GM19023 (cell line): ENCODE measurements around the gene KBTBD8.

Experiments
- ATAC-seq: cut with Tn5 transposase; IDR thresholded peaks from one replicate; pipeline ENCODE4 v1.9.1; 2021; ENCODE audit warnings: mild to moderate bottlenecking, moderate library complexity; ENCODE audit not compliant: unreplicated experiment

Gene KBTBD8, protein sequence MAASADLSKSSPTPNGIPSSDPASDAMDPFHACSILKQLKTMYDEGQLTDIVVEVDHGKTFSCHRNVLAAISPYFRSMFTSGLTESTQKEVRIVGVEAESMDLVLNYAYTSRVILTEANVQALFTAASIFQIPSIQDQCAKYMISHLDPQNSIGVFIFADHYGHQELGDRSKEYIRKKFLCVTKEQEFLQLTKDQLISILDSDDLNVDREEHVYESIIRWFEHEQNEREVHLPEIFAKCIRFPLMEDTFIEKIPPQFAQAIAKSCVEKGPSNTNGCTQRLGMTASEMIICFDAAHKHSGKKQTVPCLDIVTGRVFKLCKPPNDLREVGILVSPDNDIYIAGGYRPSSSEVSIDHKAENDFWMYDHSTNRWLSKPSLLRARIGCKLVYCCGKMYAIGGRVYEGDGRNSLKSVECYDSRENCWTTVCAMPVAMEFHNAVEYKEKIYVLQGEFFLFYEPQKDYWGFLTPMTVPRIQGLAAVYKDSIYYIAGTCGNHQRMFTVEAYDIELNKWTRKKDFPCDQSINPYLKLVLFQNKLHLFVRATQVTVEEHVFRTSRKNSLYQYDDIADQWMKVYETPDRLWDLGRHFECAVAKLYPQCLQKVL

DNA sequence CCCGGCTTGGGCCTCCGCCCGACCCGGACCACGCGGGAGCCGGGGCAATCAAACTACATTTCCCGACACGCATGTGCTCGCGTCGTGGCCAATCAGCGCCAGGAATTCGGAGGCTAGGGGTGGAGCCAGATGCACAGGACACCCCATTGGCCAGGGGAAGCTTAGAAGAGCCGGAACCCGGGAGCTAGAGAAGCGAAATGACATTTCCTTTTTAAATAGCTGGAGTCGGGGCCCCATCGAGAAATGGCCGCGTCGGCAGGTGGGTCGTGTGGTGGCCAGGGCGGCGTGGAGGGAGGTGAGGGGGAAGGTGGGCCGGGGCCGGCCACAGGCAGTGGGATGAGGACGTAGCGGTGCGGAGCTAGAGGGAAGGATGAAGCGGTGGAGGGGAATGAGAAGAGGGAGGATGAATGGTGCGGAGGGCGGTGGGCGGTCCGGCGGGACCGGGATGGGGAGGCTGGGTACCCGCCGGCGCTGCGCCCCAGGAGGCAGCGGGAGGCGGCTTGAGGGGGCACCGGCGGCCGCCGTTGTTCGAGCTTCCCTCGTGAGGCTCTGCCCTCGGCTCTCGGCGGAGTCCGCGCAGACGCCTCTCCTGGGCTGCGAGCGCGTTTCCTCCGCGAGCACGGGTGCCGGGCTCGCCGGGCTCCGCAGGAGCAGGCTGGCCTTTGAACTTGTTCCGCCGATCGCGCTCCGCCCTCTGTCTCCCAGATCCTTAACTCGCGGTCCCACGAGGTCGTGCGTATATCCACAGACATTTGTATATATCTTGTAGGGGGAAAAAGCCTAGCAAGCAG lies at the start of gene KBTBD8:
TSS of gene KBTBD8 (plus strand) at position 195 of the 791 bp plus-strand sequence. CDS start at position 244, 49 bp downstream.
- peak; percentile 96 for ATAC-seq

DNA sequence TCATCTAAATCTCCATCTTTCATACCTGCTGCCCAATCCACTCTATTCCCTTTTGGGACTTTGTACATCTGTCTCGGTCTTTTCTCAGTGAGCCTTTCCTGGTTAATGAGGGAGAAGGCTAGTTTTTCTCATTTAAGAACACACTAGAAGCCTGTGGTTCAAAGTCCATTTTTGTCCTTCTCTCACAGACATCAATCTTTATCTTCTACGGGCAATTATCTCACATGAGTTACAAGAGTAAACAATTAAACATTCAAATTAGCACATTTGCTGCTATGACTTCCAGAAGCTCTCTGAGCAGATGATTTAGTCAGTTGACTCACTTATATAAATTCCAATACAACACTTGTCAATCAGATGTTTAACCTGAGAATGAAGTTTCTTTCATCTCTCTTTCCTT lies 49.3 kb upstream of the KBTBD8 start:
- no peak for ATAC-seq

DNA sequence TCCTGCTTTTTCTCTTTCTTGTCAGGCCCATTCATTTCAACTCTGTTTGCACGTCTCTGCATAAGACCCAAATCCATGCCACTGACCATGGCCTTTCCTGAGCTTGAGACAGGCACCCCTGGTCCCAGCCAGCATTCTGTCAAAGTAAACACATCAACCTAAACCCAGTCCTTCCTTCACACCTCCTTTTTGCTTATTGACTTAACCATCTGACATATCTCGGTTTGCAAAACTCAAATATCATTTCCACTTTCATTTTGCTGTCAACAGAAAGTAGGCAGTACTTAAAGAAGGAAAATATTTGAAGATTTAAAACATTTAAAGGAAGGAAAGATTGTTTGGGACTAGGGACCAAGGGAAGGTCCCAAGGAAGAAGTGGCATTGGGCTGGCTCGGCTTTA lies 48.2 kb upstream of the KBTBD8 start:
- no peak for ATAC-seq

DNA sequence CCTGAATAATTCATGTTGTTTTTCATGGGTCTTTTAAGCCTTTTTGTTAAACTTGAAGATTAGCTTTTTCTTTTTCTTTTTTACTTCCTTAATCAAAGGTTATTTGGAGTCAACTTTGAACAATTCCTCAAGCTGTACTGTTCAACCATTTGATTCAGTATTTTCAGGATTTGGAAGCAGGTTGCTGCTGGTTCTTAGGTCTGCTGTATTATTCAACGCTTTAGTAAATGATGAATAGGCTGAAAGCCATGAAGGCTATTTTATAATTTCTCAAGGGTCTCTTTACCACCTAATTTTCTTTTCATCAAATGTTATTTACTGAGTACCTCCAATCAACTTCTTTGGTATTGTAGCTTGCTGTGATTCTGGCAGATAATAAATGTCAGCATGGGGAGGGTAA lies 45.8 kb upstream of the KBTBD8 start:
- no peak for ATAC-seq

DNA sequence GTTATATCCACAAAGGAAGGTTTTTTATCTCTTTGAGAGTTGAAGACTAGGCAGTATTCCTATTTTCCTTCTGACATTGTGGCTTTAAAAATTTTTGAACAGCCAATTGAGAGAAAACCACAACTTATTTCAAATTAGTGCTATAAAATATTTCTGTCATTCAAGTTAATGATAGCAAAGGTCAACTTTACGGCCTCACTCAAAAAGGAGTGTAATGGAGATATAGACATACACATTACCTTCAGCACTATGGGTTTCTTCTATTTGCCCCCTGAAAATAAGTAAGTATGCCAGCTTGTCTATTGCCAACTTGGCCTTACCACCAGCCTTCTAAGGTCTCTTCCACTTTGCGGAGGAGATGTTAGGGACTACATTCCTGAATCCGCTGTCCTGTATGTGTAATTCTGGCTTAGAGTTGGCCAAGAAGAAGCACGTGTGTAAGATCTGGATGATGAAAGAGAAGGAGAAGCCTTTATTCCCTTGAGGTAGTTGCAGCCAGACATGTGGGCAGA lies 44.1 kb upstream of the KBTBD8 start:
- ATAC-seq = no peak

DNA sequence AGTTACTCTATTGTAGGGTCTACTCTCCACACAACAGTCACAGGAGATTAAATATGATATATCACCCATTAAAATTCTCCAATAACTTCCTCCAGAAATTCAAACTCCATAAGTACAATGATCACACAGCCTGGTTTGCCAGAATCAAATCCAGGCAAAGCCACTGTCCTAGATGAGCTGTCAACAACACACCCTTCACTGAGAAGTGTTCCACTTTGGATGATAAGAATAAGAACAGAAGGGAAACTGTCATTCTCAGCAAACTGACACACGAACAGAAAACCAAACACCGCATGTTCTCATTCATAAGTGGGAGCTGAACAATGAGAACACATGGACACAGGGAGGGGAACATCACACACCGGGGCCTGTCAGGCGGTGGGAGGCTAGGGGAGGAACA lies 41.4 kb upstream of the KBTBD8 start:
- ATAC-seq = no peak

DNA sequence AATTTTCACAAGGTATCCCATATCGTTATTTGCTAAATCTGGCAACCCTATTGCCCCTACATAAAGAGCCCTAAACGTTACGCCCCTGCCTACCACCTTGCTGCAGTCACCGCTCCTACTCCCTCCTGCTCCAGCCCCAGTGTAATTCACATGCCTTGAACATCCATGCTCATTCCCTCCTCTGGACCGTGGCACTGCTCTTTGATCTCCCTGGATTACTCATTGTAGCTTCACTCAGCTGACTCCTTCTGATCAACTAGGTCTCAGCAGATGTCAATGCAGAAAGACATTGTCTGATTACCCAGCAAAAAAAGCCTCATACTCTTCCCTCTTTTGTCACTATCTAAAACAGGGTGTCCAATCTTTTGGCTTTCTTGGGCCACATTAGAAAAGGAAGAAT lies 40.7 kb upstream of the KBTBD8 start:
- ATAC-seq = no peak

DNA sequence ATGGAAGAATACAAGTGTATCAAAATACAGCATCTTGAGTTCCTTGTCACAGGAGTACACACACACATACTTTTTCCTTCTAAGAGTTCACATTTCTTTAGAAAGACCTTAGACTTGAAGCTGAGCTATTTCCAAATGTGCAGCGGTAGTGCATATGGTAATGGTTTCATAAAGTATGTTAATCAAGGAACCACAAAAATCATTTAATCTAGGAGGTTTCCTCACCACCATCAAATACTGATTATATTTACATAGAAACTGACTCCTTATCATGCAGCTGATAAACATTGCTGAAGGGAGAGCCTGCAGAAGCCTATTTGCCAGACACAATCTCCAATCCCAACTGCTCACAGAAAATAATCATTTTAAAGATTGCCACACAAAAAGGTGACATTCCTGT lies 40.0 kb upstream of the KBTBD8 start:
- no peak for ATAC-seq

DNA sequence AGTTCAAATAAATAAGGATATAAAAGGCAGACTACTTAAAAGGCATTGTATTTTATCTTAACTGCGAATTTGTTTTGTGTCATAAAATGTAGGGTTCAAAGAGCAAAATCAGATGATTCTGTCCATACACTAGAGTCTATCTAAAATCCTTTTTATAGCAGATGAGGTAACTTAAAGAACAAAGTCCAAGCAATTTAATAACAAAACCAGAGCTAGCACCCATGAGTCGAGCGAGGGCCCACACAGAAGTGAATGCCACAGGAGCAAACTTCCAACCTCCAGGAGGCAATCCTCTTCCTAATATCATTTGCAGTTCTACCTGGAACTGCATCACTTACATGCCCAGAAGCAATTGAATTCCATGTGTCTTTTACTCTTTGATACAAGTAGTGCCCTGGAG lies 35.4 kb upstream of the KBTBD8 start:
- ATAC-seq = no peak

DNA sequence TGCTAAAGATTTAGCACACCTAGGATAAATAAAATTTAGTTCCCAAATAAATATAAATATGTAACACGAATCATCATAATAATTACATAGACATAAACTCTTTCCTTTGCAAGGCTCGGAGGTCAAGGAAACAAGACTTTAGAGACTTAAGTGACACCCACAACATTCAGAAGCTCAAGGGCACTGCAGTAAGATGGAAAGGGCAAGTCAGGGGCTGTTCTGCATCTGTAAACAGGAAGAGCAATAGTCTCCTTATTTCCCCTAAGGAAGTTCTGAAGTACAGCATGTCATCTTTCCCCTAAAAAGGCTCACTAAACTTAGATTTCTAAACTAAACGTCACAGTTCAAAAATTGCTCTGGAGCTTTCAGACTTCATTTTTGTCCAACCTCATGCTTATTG lies 26.9 kb upstream of the KBTBD8 start:
- ATAC-seq = no peak

DNA sequence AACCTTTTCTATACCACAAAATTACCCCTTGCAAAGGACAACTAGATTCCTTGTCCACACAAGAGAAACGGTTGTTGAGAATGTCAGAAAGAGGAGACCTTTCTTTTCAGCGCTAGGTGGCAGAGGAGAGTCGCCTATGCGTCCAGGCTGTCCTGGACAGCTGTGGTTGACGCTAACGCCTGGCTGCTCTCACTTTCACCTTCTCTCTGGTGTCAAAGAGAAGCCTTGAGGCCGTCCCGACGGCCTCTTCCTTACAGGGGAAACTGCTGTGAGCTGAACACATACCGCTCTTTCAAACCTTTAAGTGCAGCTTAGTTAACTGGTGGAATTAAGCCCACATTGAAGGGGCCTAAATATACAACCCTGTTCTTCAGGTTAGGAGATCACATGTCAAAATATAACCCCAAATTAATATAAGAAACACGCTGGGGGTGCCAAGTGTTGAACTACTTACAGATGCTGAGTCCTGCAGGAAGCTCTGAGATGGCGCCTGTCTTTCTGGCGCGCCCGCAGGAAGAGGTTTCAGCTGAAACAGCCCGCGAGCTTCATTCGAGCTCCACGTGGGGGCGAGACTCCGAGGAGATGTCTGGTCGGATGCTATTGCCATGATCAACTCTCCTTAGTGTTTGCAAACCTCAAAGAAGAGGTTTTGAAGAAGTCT lies 26.1 kb upstream of the KBTBD8 start:
- ATAC-seq = peak; percentile 100

DNA sequence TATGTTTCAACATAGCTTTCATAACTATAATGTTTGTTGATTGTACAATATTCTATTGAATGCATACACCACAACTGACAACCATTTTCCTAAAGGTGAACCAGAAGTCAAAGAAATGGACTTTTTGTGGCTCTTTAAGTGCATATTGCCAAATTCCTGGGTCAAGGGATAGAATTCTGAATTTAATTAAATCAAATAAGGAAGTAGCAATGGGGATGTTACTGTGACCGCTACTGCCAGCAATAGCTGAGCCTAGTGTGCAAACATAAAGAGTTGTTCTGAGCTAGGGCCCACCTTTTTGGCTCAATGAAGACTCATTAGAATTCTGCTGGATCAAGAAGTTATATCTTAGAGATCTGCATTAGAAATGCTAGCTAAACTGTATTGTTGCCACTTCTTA lies 17.3 kb upstream of the KBTBD8 start:
- no peak for ATAC-seq

DNA sequence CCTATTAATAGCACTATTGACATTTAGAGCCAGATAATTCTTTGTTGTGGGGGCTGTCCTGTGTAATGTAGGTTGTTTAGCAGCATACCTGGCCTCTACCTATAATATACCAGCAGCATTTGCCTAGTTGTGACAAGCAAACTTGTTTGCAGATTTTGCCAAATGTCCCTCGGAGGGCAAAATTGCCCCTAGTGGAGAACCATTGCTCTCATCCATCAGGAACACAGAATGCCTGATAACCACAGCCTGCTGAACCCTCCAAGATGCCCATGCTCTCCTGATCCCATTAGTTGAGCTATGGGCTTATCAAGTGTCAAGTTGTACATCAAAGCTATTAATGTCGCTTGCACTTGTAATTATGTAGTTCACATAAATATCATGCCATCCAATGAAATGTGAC lies 15.0 kb upstream of the KBTBD8 start:
- ATAC-seq = no peak

DNA sequence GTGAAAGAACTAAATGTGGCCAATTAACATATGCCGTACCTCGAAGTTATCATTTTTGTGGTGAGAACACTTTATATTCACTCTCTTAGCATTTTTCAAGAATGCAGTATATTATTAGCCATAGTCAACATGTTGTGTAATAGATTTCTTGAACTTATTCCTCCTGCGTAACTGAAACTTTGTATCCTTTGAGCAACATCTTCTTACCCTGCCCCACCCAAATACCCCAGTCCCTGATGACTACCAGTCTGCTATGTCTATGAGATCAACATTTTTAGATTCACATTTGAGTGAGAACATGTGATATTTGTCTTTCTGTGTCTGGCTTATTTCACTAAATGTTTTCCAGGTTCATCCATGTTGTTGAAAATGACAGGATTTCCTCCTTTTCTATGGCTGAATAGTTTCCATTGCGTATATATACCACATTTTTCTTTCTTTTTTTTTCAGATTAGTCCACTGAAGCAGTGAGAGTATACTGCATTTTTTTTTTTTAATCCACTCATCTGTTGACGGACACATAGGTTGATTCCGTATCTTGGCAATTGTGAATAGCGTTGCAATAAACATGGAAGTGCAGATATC lies 12.7 kb upstream of the KBTBD8 start:
- ATAC-seq = no peak

DNA sequence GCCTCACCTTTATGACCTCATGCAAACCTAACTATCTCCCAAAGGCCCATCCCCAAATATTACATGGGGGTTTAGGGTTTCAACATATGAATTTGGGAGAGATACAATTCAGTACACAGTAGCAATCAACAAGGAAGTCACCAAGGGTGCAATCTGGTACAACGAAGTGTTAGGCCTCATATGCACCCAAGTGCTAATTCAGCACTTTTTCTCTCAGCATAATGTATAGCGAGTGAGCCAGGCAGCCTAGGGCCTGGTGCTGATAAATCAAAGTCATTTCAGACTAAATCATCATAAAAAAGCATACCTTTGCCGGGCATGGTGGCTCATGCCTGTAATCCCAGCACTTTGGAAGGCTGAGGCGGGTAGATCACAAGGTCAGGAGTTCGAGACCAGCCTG lies 11.7 kb upstream of the KBTBD8 start:
- no peak for ATAC-seq

DNA sequence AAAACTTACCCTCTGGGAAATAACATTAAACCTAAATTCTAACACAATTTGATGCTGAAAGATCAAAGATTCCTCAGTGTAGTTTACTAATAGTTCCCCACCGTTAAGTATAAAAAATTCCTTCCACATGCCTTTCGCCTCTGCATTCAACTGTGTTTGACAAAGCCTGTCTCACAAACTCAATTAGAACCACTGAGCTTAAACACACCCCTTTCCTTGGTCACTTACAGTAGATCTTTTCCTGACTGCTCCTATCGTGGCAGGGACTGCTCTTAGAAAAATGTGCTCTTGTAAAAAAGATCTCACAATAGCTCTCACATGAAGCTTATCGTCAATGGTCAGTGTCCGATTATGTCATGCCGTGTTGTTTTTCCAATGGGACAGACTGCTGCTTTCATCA lies 8.9 kb upstream of the KBTBD8 start:
- ATAC-seq = no peak

DNA sequence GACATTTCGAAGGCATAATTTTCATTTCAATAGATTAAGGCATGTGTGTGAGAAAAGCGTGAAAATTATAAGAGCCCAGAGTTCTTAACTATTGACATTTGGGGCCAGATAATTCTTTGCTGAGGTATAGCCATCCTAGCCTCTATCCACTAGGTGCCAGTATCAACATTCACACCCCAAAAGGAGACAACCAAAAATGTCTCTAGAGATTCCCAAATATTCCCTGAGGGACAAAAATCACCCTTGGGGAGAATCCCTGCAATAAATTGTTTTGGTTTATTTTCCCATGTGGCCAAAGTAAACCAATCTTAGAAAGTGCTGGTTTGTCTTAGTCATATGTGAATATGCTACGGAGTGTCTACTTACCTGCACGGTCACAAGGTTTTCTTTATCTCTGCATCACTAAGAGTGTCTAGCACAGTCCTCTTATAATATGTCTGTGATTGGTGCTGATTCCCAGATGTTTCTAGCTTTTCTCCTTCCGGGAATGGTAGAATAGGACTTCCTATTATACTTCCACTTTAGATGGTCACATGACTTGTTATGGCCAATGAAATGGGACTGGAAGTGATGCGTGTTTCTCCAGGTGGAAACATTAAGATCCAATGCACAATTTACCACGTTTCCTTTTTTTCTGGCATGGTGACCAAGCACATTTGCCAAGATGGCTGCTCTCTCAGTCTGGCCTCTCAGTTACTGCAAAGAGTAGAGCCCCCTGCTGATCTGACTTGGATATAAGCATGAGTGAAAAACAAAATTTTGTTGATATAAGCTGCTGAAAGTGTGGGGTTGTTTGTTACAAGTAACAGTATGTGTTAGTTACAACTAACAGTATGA lies 8.0 kb upstream of the KBTBD8 start:
- peak; percentile 77 for ATAC-seq

DNA sequence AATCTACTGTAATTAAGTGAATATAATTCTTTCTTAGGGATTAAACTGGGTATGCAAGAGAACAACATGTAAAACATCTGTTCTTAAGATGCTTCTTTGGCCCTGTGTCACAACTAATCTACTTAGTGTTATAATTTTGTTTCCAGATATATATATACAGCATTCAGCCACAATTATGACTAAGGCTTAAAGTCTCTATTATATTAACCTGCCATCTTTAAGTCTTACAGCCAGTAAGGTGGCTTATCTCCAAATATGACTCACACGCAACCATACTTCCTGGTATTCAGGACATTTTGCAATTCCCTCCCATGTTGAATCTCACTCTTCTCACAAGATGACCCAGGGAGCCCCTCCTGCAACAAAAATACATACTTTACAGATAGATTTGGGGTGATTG lies 6.6 kb upstream of the KBTBD8 start:
- ATAC-seq = no peak

DNA sequence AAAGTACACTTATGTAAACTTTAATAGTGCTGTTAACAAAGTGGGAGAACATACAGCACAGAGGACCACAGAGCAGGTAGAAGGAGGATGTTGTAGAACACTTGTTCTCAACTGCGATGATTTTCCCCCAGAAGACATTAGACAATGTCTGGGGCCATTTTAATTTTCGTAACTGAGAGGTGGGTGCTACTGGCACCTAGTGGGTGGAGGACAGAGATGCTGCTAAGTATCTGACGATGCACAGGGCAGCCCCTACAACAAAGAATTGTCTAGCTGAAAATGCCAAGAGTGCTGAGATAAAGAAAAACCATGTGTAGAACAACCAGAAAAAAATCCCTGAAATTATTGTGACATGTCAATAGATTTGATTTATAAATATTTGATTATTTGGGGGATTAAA lies 5.0 kb upstream of the KBTBD8 start:
- no peak for ATAC-seq

DNA sequence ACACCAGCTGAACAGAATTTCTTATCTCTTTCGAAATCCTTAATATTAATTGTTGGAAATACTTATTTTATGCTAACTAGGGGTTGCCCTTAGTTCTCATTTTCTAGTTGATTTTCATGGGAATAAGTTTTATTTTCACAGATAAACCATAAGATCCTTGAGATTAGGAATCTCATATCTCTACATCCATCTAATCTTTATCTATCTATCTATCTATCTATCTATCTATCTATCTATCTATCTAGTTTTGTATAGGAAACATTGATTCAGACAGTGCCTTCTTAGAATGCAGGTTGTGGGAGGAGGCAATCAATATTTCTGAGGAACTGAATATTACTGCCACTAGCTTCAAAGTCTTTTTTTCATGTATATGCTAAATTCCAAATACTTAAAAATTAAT lies 3.5 kb upstream of the KBTBD8 start:
- no peak for ATAC-seq
